Tongue (tissue), 2 donors: ENCODE results near the gene BCL2A1. TPM values are rescaled to one million over a fixed set of nuclear protein-coding genes. Genes with fewer than 3 reads are reported as not detected.
"Not testable (repeated sequence)": the region's sequence is repeated elsewhere in the genome, so short reads cannot be mapped to it uniquely, and the experiment has no call there.

Source experiments
- DNase-seq: peaks from one replicate; pipeline ENCODE4 v3.0.0-alpha.2; 2015
- total RNA-seq: library from RNA; depleted of rRNA; stranded (reverse); fragments of >200 nt; gene quantifications from one replicate; pipeline ENCODE4 v1.2.3, GENCODE V29; 2014

Gene BCL2A1
- total RNA-seq, 1 donor from 2014 or later: 8.1 TPM

- peak; percentile 2 for DNase-seq
Observed at GRCh38 chr15:79922512-79923078, 48.4 kb downstream of the BCL2A1 start.

- DNase-seq: no peak
Observed at GRCh38 chr15:79919749-79920511, 51.1 kb downstream of the BCL2A1 start.

- no peak for DNase-seq
Observed at GRCh38 chr15:79919090-79919748, 51.8 kb downstream of the BCL2A1 start.

- DNase-seq: no peak
Observed at GRCh38 chr15:79918278-79918677, 52.7 kb downstream of the BCL2A1 start.

- DNase-seq: no peak
Observed at GRCh38 chr15:79916502-79917132, 54.4 kb downstream of the BCL2A1 start.

GRCh38 chr15:79915776-79916501 lies 55.1 kb downstream of the BCL2A1 start:
- not testable (repeated sequence) for DNase-seq

GRCh38 chr15:79914728-79915127 lies 56.3 kb downstream of the BCL2A1 start:
- no peak for DNase-seq

Other genes starting within 250 kb of the BCL2A1 start
- gene MTHFS, start 74.2 kb downstream of the BCL2A1 start, total RNA-seq: 25.4 TPM
- gene ZFAND6, start 88.5 kb upstream of the BCL2A1 start, total RNA-seq: 272 TPM
- gene FAH, start 181.8 kb upstream of the BCL2A1 start, total RNA-seq: 94.9 TPM